HG03097 (cell line): Measurements from ENCODE around the gene SPIN4.
"Not testable (repeated sequence)": the region's sequence is repeated elsewhere in the genome, so short reads cannot be mapped to it uniquely, and the experiment has no call there.

ENCODE experiments used
- ATAC-seq: cut with Tn5 transposase; IDR thresholded peaks from one replicate; pipeline ENCODE4 v1.9.1; 2021; ENCODE audit not compliant: unreplicated experiment, low FRiP score

The SPIN4 gene

GRCh38 chrX:63350941-63351616 lies at the start of gene SPIN4:
SPIN4 (minus strand) TSS chrX:63351332; CDS start chrX:63350819, 513 bp downstream.
- ATAC-seq = peak; percentile 89

GRCh38 chrX:63400340-63400739 lies 49.2 kb upstream of the SPIN4 start:
- ATAC-seq = no peak

DNA sequence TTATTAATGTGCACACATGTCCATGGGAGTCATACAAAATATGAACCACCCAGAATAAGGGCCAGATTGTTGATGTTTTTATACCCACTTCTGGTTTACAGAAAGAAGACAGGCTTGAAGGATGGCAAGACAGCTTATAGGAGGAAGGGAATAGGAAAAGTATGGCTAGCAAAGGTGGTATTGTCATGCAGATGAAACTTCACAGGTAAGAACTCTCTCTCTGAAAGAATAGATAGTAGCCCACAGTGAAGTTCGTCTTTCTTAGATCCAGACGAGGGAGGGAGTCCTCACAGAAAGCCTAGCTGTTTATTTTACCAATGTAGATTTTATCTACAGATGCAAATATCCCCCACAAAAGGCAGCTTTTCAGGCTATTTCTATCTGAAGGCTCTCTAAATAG lies 43.7 kb upstream of the SPIN4 start:
- no peak for ATAC-seq

DNA sequence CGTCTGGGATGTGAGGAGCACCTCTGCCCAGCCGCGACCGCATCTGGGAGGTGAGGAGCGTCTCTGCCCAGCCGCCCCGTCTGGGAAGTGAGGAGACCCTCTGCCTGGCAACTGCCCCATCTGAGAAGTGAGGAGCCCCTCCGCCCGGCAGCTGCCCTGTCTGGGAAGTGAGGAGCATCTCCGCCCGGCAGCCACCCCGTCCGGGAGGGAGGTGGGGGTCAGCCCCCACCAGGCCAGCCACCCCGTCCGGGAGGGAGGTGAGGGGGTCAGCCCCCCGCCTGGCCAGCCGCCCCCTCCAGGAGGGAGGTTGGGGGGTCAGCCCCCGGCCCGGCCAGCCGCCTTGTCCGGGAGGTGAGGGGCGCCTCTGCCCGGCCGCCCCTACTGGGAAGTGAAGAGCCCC lies 42.0 kb upstream of the SPIN4 start:
- ATAC-seq = not testable (repeated sequence)

DNA sequence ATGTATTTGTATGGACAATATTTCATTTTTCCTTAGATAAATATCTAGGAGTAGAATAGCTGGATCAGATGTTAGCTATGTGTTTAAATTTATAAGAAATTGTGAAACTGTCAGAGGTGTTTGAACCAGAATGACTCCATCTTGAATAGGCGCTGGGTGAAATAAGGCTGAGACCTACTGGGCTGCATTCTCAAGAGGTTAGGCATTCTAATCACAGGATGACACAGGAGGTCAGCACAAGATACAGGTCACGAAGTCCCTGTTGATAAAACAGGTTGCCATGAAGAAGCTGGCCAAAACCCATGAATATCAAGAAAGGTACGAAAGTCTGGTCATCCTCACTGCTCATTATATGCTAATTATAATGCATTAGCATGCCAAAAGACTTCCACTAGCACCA lies 36.3 kb upstream of the SPIN4 start:
- ATAC-seq = no peak

GRCh38 chrX:63384263-63384662 lies 33.1 kb upstream of the SPIN4 start:
- not testable (repeated sequence) for ATAC-seq

GRCh38 chrX:63373012-63373411 lies 21.9 kb upstream of the SPIN4 start:
- not testable (repeated sequence) for ATAC-seq

GRCh38 chrX:63367699-63368098 lies 16.6 kb upstream of the SPIN4 start:
- ATAC-seq = not testable (repeated sequence)

DNA sequence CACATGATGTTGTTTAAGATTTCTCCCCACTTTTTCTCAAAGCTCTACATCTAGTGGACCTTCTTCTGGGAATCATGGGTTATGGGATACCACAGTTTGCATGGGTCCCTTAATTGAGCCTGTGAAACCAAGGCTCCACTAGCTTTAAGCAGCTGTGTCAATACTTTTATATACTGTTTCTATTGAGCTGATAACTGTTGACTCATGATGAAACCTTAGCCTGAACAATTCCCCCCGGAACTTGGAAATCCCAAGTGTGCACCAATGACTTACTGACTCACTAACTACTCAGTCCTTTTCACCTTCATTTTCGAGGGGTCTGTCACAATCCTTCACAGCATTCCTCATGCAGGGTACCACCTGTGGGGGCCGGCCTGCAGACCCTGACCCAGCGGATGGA lies 12.7 kb upstream of the SPIN4 start:
- ATAC-seq = no peak

DNA sequence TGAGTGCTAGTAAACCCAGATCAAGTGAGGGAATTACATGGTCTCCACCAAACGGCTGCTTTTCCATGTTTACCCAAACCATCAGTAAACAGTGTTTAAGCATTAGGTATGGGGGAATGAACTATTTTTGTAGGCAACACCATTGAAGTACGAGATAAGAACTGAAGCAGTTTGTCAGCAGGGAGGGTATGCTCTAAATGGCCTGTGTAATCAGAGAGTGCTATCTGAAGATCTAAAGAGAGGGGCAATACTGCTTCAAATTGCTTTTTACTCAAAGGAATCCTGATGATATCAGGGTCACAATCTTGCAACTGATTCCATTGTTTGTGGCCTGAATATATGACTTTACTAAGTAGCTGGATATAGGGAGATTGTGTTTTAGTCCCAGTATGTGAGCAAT lies 10.4 kb upstream of the SPIN4 start:
- ATAC-seq = no peak

DNA sequence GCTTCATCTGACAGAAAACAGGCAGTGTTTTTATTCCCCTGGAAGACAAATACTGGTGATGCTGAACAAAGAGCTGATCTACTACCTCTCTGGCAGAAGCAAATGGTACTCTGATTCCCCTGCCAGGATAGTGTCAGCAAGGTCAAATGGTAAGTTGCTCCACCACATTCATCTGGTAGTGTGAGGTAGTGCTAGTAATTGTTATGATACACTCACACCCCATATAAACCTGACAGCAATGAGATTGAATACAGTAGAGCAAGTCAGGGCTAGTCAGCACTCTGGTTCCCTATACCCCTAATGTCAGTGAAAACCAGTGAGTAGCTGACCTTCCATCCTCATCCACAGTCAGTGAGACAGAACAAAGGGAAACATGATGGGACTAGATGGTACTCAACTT lies 3.4 kb upstream of the SPIN4 start:
- ATAC-seq = no peak

- peak; percentile 32 for ATAC-seq
These were observed 661 bp downstream of the SPIN4 start for GRCh38 chrX:63350465-63350877.

- no peak for ATAC-seq
These were observed 1.8 kb downstream of the SPIN4 start for GRCh38 chrX:63349307-63349706.

DNA sequence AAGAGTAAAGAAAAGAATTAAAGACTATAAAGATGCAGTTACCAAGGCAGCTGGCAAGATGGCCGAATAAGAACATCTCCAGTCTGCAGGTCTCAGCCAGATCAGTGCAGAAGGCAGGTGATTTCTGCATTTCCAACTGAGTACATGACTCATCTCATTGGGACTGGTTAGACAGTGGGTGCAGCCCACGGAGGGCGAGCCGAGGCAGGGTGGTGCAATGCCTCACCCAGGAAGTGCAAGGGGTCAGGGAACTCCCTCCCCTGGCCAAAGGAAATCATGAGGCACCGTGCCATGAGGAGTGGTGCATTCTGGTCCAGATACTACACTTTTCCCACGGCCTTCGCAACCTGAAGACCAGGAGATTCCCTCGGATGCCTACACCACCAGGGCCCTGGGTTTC lies 20.5 kb downstream of the SPIN4 start:
- no peak for ATAC-seq

DNA sequence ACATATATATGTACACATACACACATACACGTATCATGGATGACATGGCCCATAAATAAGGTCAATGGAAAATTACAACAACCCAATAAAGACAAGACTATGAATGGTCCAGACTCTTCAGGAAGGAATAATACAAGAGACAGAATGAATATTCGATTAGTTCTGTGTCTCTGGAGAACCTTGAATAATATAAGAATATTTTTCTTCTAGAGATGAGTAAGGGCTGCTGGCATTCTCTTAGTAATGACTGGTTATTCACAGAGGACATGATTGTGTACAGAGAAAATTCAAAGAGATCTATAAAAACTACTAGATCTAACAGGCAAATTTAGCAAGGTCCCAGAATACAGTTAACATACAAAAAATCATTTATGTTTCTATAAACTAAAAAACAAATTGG lies 23.3 kb downstream of the SPIN4 start:
- ATAC-seq = no peak

GRCh38 chrX:63299596-63299995 lies 51.5 kb downstream of the SPIN4 start:
- ATAC-seq = no peak
